K562 (cell line): ENCODE data around the gene CDC27. TPM values are rescaled to one million over a fixed set of nuclear protein-coding genes. Genes with fewer than 3 reads are reported as not detected.

ENCODE experiments used
- ARNT ChIP-seq, 2 experiments: fragments of 450-650 bp; IDR thresholded peaks; 2 replicates each; pipeline ENCODE4 v1.6.1; 2016; ENCODE audit warnings: mild to moderate bottlenecking in 1 of 2
- C11orf30 ChIP-seq: fragments of 450-650 bp; IDR thresholded peaks from 2 replicates; pipeline ENCODE4 v1.6.1; 2016; ENCODE audit warnings: low read depth, mild to moderate bottlenecking
- CREB3L1 ChIP-seq: fragments of 450-650 bp; IDR thresholded peaks from 2 replicates; pipeline ENCODE4 v1.6.1; 2014; ENCODE audit warnings: low read depth, mild to moderate bottlenecking, moderate library complexity, borderline replicate concordance
- EGR1 ChIP-seq: fragments of 450-650 bp; conservative IDR thresholded peaks from 2 replicates; pipeline ENCODE4 v1.6.1; 2017; ENCODE audit warnings: mild to moderate bottlenecking
- FOXO4 ChIP-seq: fragments of 450-650 bp; formaldehyde crosslinking; IDR thresholded peaks from 2 replicates; pipeline ENCODE4 v1.4.0; 2020; ENCODE audit warnings: mild to moderate bottlenecking, moderate library complexity
- HNRNPLL ChIP-seq: fragments of 200-400 bp; formaldehyde crosslinking; IDR thresholded peaks from 2 replicates; pipeline ENCODE4 v1.6.1; 2017; ENCODE audit warnings: low read length, low read depth, mild to moderate bottlenecking; ENCODE audit not compliant: poor library complexity, severe bottlenecking
- IRF2 ChIP-seq: sonication (generic); formaldehyde crosslinking; IDR thresholded peaks from 2 replicates; pipeline ENCODE4 v1.8.1; 2022; ENCODE audit warnings: mild to moderate bottlenecking, missing genetic modification reagents
- JUNB ChIP-seq: fragments of 450-650 bp; formaldehyde crosslinking; conservative IDR thresholded peaks from 2 replicates; pipeline ENCODE4 v1.4.0; 2020; ENCODE audit warnings: mild to moderate bottlenecking
- KLF16 ChIP-seq: IDR thresholded peaks from 2 replicates; pipeline ENCODE4 v1.6.1; 2016; ENCODE audit warnings: antibody characterized with exemption
- MEIS2 ChIP-seq: fragments of 450-650 bp; IDR thresholded peaks from 2 replicates; pipeline ENCODE4 v1.6.1; 2014; ENCODE audit warnings: mild to moderate bottlenecking; ENCODE audit not compliant: partially characterized antibody
- NBN ChIP-seq: fragments of 450-650 bp; IDR thresholded peaks from 2 replicates; pipeline ENCODE4 v1.6.1; 2016; ENCODE audit warnings: low read depth, mild to moderate bottlenecking
- NKRF ChIP-seq: fragments of 450-650 bp; IDR thresholded peaks from 2 replicates; pipeline ENCODE4 v1.6.1; 2016; ENCODE audit warnings: borderline replicate concordance
- POLR2H ChIP-seq: IDR thresholded peaks from 2 replicates; pipeline ENCODE4 v1.6.1; 2016; ENCODE audit warnings: missing genetic modification characterization, low read depth, mild to moderate bottlenecking, control low read depth, missing compliant biosample characterization, moderate library complexity
- RFX5 ChIP-seq: IDR thresholded peaks from 2 replicates; pipeline ENCODE4 v1.6.1; 2011; ENCODE audit warnings: low read depth, mild to moderate bottlenecking, improper control_type of control experiment, low read length
- SETDB1 ChIP-seq: IDR thresholded peaks from one replicate; pipeline ENCODE4 v1.6.1; 2012; ENCODE audit warnings: low read length, control low read depth, inconsistent platforms
- SNAPC5 ChIP-seq: fragments of 250-450 bp; sonication (Bioruptor Pico); IDR thresholded peaks from 2 replicates; pipeline ENCODE4 v1.8.0; 2021; ENCODE audit warnings: moderate library complexity, mild to moderate bottlenecking, inconsistent platforms
- SREBF1 ChIP-seq: fragments of 150-350 bp; IDR thresholded peaks from 2 replicates; pipeline ENCODE4 v1.6.1; 2014; ENCODE audit warnings: antibody characterized with exemption, low read depth, low read length, borderline replicate concordance
- USF2 ChIP-seq: sonication (generic); formaldehyde crosslinking; IDR thresholded peaks from 2 replicates; pipeline ENCODE4 v1.5.0; 2020; ENCODE audit warnings: missing genetic modification reagents
- ZFPM2 ChIP-seq: fragments of 250-450 bp; sonication (Bioruptor Pico); IDR thresholded peaks from 2 replicates; pipeline ENCODE4 v1.5.1; 2022; ENCODE audit warnings: mild to moderate bottlenecking
- ZNF124 ChIP-seq: sonication (generic); formaldehyde crosslinking; IDR thresholded peaks from 2 replicates; pipeline ENCODE4 v1.8.1; 2022; ENCODE audit warnings: missing genetic modification reagents
- ZNF280A ChIP-seq: fragments of 450-650 bp; IDR thresholded peaks from 2 replicates; pipeline ENCODE4 v1.6.1; 2018; ENCODE audit warnings: mild to moderate bottlenecking, low read depth; ENCODE audit not compliant: partially characterized antibody
- ZNF3 ChIP-seq: fragments of 250-450 bp; sonication (Bioruptor Pico); IDR thresholded peaks from 2 replicates; pipeline ENCODE4 v1.5.0; 2021; ENCODE audit warnings: mild to moderate bottlenecking, moderate library complexity
- polyA plus RNA-seq, 8 experiments: library from polyadenylated mRNA; depleted of rRNA in 4 of 8; stranded (reverse) in 5 of 8; unstranded in 3 of 8; fragments of >200 nt; fragmentation: Nextera tagmentation in 2 of 8; fragmentation: Illumina TruSeq in 1 of 8; extraction: Ambion mirVana in 2 of 8; extraction: Trizol in 1 of 8; gene quantifications; 2 replicates each; pipeline versions ENCODE4 v1.2.1 to v1.2.3, GENCODE V29; 2011 to 2014; ENCODE audit warnings: inconsistent platforms in 1 of 8, missing spikeins in 1 of 8
- total RNA-seq, 7 experiments: library from RNA; depleted of rRNA in 6 of 7; stranded (reverse); fragments of >200 nt in 6 of 7; fragmentation: Illumina TruSeq in 2 of 7; extraction: Trizol in 2 of 7; gene quantifications; 2 replicates each; pipeline versions ENCODE4 v1.2.1 to v1.2.3, GENCODE V29; 2011 to 2021; ENCODE audit warnings: low replicate concordance in 1 of 7

Gene CDC27
- total and polyA plus RNA-seq, 9 of the 15 experiments (the other 6 are each of a cell fraction or from before 2014, with no cell fraction given) = 28.6 to 155 (median 94.1) TPM

GRCh38 chr17:47189732-47190237, 690 bp upstream of the CDC27 start (continued):
- TF ChIP-seq ZNF280A = no peak
- TF ChIP-seq JUNB (CRISPR knock-in tag) = no peak
- TF ChIP-seq SREBF1 = no peak
- TF ChIP-seq POLR2H (tag) = no peak; the same call in 1 of the 2 replicates
- TF ChIP-seq EGR1 = no peak
- no peak for TF ChIP-seq ZNF124
- TF ChIP-seq MEIS2 = no peak
- TF ChIP-seq NBN = 0 out of 2 replicates have a peak, but pooled peaks have one; percentile 52
- no peak for TF ChIP-seq KLF16
- TF ChIP-seq SETDB1 = no peak
- no peak for TF ChIP-seq HNRNPLL
- TF ChIP-seq ZNF3 (CRISPR knock-in tag) = no peak
- TF ChIP-seq SNAPC5 (CRISPR knock-in tag) = no peak
- TF ChIP-seq FOXO4 (CRISPR knock-in tag) = 0 out of 2 replicates have a peak, but pooled peaks have one; percentile 58
- no peak for TF ChIP-seq USF2 (CRISPR knock-in tag)
- peak; percentile 56; the same call in 1 of the 2 replicates for TF ChIP-seq CREB3L1
- TF ChIP-seq ZFPM2 (CRISPR knock-in tag) = no peak
- TF ChIP-seq NKRF = no peak
- peak; percentile 26; the same call in 1 of the 2 replicates for TF ChIP-seq C11orf30
- TF ChIP-seq RFX5 = no peak
- peak in 1 of 2 experiments; percentile 76; a peak in 2 of 4 replicates for TF ChIP-seq ARNT (IDR thresholded peaks at IDR 0.05)
- TF ChIP-seq IRF2 (CRISPR knock-in tag) = no peak
